Lower leg skin (tissue), 4 donors: Measurements from ENCODE around the gene MRPL23. TPM values are rescaled to one million over a fixed set of nuclear protein-coding genes. Genes with fewer than 3 reads are reported as not detected.

Experiments used
- DNase-seq, 2 donors: peaks; one replicate each; pipeline ENCODE4 v3.0.0-alpha.2; 2019; ENCODE audit warnings: low spot score in 2 of 2
- H3K4me3 ChIP-seq: fragments of 200-600 bp; sonication (generic); 2 replicates; pipeline ENCODE4 v1.5.1; 2017; ENCODE audit warnings: mild to moderate bottlenecking, low read depth; ENCODE audit not compliant: poor library complexity, severe bottlenecking
- POLR2A ChIP-seq, 2 donors: fragments of 450-650 bp; IDR thresholded peaks; one replicate each; pipeline ENCODE4 v1.6.1; 2016 to 2017; ENCODE audit warnings: antibody characterized with exemption in 2 of 2, mild to moderate bottlenecking in 1 of 2, moderate library complexity in 1 of 2
- WGBS, 2 donors: methylation state at CpG; one replicate each; pipeline ENCODE4 v1.1.5; 2018; 5-methylcytosine and 5-hydroxymethylcytosine counted together
- intact Hi-C: fragments of 100-400 bp; cut with DNase I; formaldehyde crosslinking; loops from one replicate; pipeline ENCODE4 v1.15.0; 2023; ENCODE audit warnings: low total_unique reads
- total RNA-seq, 4 donors: library from RNA; depleted of rRNA; stranded (reverse); fragments of >200 nt; gene quantifications; one replicate each; pipeline ENCODE4 v1.1.0, GENCODE V29; 2016
- TF ChIP-seq, protein P1 (sequence below), 3 donors: fragments of 450-650 bp; IDR thresholded peaks; one replicate each; pipeline ENCODE4 v1.5.1; 2016; ENCODE audit warnings: antibody characterized with exemption in 3 of 3, mild to moderate bottlenecking in 3 of 3, moderate library complexity in 2 of 3

Gene MRPL23
- total RNA-seq, 4 donors from 2014 or later = 169 to 227 (median 216) TPM

DNA sequence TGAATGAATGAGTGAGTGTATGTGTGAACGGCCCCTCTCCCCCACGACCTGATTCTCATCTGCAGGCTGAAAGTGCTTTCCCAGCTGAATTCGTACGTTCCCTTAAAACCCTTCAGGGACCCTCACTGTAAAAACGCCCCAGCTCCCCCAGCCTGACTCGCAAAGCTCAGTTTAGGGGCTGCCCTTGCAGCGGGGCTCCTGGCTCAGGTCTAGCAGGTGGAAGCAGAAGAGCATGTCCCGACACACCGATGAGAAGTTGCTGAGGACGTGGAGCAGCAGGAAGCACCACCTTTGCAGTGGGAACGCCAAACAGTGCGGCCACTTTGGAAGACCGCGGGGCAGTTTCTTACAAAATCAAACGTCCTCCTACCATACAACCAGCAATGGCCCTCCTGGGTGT lies 3.6 kb upstream of the MRPL23 start:
- intact Hi-C loops = no loop called here
- peak in 1 of 2 donors; percentile 81 for DNase-seq

DNA sequence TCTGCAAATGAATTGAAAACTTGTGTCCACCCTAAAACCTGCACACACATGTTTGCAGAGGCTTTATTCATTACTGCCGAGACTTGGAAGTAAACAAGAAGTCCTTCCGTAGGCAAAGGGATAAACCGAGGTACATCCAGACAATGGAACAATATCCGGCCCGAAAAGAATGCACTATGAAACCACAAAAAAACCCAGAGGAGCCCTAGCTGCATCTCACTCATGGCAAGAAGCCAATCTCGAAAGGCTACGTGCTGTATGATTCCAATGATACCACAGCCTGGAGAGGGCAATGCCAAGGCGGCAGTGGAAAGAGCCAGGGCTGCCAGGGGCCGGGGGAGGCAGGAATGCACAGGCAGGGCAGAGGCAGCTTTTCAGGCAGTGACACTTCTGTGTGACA lies 3.2 kb upstream of the MRPL23 start:
- no peak for TF ChIP-seq POLR2A (IDR thresholded peaks at IDR 0.05)
- TF ChIP-seq, protein P1, sequence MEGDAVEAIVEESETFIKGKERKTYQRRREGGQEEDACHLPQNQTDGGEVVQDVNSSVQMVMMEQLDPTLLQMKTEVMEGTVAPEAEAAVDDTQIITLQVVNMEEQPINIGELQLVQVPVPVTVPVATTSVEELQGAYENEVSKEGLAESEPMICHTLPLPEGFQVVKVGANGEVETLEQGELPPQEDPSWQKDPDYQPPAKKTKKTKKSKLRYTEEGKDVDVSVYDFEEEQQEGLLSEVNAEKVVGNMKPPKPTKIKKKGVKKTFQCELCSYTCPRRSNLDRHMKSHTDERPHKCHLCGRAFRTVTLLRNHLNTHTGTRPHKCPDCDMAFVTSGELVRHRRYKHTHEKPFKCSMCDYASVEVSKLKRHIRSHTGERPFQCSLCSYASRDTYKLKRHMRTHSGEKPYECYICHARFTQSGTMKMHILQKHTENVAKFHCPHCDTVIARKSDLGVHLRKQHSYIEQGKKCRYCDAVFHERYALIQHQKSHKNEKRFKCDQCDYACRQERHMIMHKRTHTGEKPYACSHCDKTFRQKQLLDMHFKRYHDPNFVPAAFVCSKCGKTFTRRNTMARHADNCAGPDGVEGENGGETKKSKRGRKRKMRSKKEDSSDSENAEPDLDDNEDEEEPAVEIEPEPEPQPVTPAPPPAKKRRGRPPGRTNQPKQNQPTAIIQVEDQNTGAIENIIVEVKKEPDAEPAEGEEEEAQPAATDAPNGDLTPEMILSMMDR (IDR thresholded peaks at IDR 0.05) = no peak
- peak in 1 of 2 donors; percentile 84 for DNase-seq
- 28 to 32% methylated on average over 9 of the region's 9 CpGs for WGBS, 2 donors
- intact Hi-C loops = no loop called here
- H3K4me3 ChIP-seq = no peak overlapping the region

More for the DNA sequence above, 3.6 kb upstream of the MRPL23 start:
- 54 to 55% methylated on average over 13 to 14 of the region's 15 CpGs for WGBS, 2 donors
- no peak overlapping the region for H3K4me3 ChIP-seq
- TF ChIP-seq, protein P1 (IDR thresholded peaks at IDR 0.05) = no peak
- no peak for TF ChIP-seq POLR2A (IDR thresholded peaks at IDR 0.05)

DNA sequence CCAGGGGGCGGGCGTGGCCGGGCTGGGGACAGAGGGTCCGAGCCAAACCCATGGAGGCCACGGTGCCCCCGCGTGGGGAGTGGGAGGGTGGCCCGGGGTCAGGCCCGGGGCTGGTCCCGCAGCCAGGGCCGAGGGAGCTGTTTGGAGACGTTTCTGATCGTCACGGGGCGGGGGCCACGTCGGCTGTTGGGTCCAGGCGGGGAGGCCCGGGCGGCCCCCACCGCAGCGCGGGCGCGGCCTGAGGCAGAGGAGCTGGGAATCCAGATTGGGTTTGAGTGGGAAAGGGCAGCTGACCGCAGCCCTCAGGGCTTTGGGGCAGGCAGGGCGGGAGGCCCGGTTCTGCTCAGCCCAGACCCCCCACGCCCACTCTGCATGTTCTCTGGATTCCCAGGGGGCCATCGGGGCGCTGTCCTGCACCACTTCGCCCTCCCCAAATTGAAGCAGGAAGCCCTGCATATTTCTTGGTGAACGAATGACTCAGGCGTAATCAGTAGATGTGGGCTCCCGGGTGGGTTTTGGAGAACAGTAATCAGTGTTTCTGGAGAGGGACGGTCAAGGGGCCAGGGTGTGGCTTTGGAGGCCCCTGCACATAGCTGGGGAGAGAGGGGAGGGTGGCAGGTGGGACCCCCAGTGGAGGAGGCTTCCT lies 583 bp downstream of the MRPL23 start:
- no peak for TF ChIP-seq POLR2A (IDR thresholded peaks at IDR 0.05)
- TF ChIP-seq, protein P1 (IDR thresholded peaks at IDR 0.05) = no peak

DNA sequence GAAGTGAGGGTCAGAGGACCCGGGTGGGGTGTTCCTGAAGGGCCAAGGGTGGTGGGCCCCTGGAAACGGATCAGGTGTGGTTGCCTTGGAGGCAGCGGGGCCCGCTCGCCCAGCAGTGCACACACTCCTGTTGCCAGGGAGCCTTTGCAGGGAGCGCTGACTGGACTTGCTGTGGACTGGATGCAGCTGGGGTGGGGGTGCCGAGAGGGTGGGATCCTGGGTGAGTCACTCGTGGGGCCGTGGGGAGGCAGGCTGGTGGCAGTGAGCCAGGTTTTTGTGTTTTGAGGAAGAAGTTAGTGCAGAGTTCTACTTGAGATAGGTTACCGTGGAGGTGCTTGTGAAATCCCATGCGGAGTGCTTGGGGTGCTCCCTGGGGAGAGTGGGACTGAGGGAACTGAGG lies 1.3 kb downstream of the MRPL23 start:
- DNase-seq = no peak
- no peak for TF ChIP-seq POLR2A (IDR thresholded peaks at IDR 0.05)
- TF ChIP-seq, protein P1 (IDR thresholded peaks at IDR 0.05) = no peak
- WGBS, 2 donors = no CpG with 5 or more reads among the region's 11 CpGs
- no peak overlapping the region for H3K4me3 ChIP-seq
- intact Hi-C loops = no loop called here

More for the DNA sequence above, 583 bp downstream of the MRPL23 start:
- H3K4me3 ChIP-seq = no peak overlapping the region
- WGBS, 2 donors = no CpG with 5 or more reads among the region's 36 CpGs
- intact Hi-C loops = no loop called here
- DNase-seq = no peak

DNA sequence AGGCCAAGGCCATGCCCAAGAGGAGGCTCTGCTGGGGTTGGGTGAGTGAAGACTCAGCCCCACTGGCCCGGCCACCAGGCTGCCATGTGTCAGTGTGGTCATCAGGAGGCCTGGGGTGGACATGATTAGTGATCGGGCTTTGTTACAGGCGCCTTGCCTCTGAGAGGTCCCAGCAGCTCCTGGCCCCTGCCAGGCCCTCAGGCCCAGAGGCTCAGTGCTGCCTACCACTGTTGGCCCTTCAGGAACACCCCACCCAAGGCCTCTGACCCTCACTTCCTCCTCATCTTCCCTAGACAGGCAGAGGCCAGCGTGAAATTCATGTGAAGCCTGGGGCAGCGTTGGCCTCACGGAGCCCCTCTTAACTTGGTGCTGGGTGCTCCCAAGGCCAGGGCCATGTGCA lies 2.2 kb downstream of the MRPL23 start:
- no peak for TF ChIP-seq POLR2A (IDR thresholded peaks at IDR 0.05)
- TF ChIP-seq, protein P1 (IDR thresholded peaks at IDR 0.05) = no peak
- no peak overlapping the region for H3K4me3 ChIP-seq
- DNase-seq = peak in 1 of 2 donors; percentile 5
- intact Hi-C loops = no loop called here
- no CpG with 5 or more reads among the region's 6 CpGs for WGBS, 2 donors

DNA sequence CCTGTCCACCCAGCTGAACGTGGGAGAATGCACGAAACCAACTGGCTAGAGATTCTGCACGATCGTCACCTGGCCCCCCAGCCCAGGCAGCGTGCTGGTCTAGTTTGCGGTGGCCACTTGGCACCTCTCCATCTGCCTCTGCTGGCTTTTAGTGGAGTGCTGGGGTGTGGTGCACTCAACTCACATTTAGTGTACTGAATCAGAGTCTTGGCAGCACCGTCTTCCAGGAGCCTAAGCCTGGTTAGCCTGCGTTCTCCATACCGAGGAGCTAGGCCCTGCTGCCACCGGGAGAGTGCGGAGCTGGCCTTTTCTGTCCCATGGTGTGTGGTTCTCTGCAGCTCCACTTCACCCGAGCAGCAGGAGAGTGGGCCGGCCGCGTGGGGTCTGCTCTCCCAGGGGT lies 2.8 kb downstream of the MRPL23 start:
- intact Hi-C loops = no loop called here
- WGBS, 2 donors = no CpG with 5 or more reads among the region's 15 CpGs
- TF ChIP-seq, protein P1 (IDR thresholded peaks at IDR 0.05) = no peak
- TF ChIP-seq POLR2A (IDR thresholded peaks at IDR 0.05) = no peak
- H3K4me3 ChIP-seq = no peak overlapping the region
- no peak for DNase-seq
